Neural progenitor cell (in vitro differentiated cells): ENCODE measurements around the gene ZNF135. TPM values are rescaled to one million over a fixed set of nuclear protein-coding genes. Genes with fewer than 3 reads are reported as not detected.

Experiments used
- DNase-seq: peaks from one replicate; pipeline ENCODE4 v3.0.0-alpha.2; 2016; ENCODE audit warnings: low spot score
- H2AFZ ChIP-seq: fragments of 200-600 bp; sonication (generic); replicated peaks from 2 replicates; pipeline ENCODE4 v1.6.1; 2016; ENCODE audit warnings: antibody characterized with exemption
- H3F3A ChIP-seq: fragments of 200-600 bp; sonication (generic); 2 replicates; pipeline ENCODE4 v1.6.1; 2016; ENCODE audit warnings: antibody characterized with exemption, low read depth
- H3K27ac ChIP-seq: fragments of 200-600 bp; sonication (generic); 2 replicates; pipeline ENCODE4 v1.5.1; 2016; ENCODE audit warnings: mild to moderate bottlenecking
- H3K27me3 ChIP-seq: fragments of 200-600 bp; sonication (generic); 2 replicates; pipeline ENCODE4 v1.6.1; 2016; ENCODE audit warnings: mild to moderate bottlenecking, moderate library complexity
- H3K36me3 ChIP-seq: fragments of 200-600 bp; sonication (generic); 2 replicates; pipeline ENCODE4 v1.5.1; 2016
- H3K4me1 ChIP-seq: fragments of 200-600 bp; sonication (generic); 2 replicates; pipeline ENCODE4 v1.6.1; 2016; ENCODE audit warnings: mixed run types
- H3K4me2 ChIP-seq: fragments of 200-600 bp; sonication (generic); 2 replicates; pipeline ENCODE4 v1.6.1; 2016
- H3K4me3 ChIP-seq: fragments of 200-600 bp; sonication (generic); 2 replicates; pipeline ENCODE4 v1.5.1; 2016
- H3K79me2 ChIP-seq: fragments of 200-600 bp; sonication (generic); 2 replicates; pipeline ENCODE4 v1.6.1; 2016; ENCODE audit warnings: low read depth
- H3K9ac ChIP-seq: fragments of 200-600 bp; sonication (generic); 2 replicates; pipeline ENCODE4 v1.6.1; 2016
- H3K9me3 ChIP-seq: fragments of 200-600 bp; sonication (generic); 2 replicates; pipeline ENCODE4 v1.5.1; 2016; ENCODE audit warnings: low read depth
- H4K20me1 ChIP-seq: fragments of 200-600 bp; sonication (generic); 2 replicates; pipeline ENCODE4 v1.6.1; 2016; ENCODE audit warnings: low read depth
- H3K27ac Mint-ChIP-seq: 3 replicates; pipeline ENCODE4 v1.8.0; 2021; ENCODE audit warnings: mixed read lengths
- H3K27me3 Mint-ChIP-seq: 2 replicates; pipeline ENCODE4 v1.8.0; 2022; ENCODE audit warnings: low read depth, mild to moderate bottlenecking, inconsistent platforms, moderate library complexity, mixed read lengths; ENCODE audit not compliant: insufficient read depth
- H3K36me3 Mint-ChIP-seq: 3 replicates; pipeline ENCODE4 v1.8.0; 2021; ENCODE audit warnings: mixed read lengths
- H3K4me1 Mint-ChIP-seq: 3 replicates; pipeline ENCODE4 v1.8.0; 2021; ENCODE audit warnings: mixed read lengths
- H3K4me3 Mint-ChIP-seq: 3 replicates; pipeline ENCODE4 v1.8.0; 2021; ENCODE audit warnings: mild to moderate bottlenecking, moderate library complexity, mixed read lengths
- H3K9me3 Mint-ChIP-seq: 3 replicates; pipeline ENCODE4 v1.8.0; 2020; ENCODE audit warnings: mixed read lengths
- EZH2 ChIP-seq: fragments of 200-600 bp; sonication (generic); IDR thresholded peaks from 2 replicates; pipeline ENCODE4 v1.6.1; 2017; ENCODE audit warnings: antibody characterized with exemption, mild to moderate bottlenecking, moderate library complexity
- EZH2phosphoT487 ChIP-seq: fragments of 200-600 bp; sonication (generic); IDR thresholded peaks from 2 replicates; pipeline ENCODE4 v1.6.1; 2017; ENCODE audit warnings: antibody characterized with exemption
- total RNA-seq: library from RNA; depleted of rRNA; stranded (reverse); fragments of >200 nt; gene quantifications from 2 replicates; pipeline ENCODE4 v1.2.3, GENCODE V29; 2015; ENCODE audit warnings: low replicate concordance
- TF ChIP-seq, protein P1 (sequence below): fragments of 200-600 bp; sonication (generic); IDR thresholded peaks from 2 replicates; pipeline ENCODE4 v1.5.1; 2017; ENCODE audit warnings: antibody characterized with exemption, mild to moderate bottlenecking

Gene ZNF135
- total RNA-seq, 1 donor from 2014 or later, result 11.1 TPM

DNA sequence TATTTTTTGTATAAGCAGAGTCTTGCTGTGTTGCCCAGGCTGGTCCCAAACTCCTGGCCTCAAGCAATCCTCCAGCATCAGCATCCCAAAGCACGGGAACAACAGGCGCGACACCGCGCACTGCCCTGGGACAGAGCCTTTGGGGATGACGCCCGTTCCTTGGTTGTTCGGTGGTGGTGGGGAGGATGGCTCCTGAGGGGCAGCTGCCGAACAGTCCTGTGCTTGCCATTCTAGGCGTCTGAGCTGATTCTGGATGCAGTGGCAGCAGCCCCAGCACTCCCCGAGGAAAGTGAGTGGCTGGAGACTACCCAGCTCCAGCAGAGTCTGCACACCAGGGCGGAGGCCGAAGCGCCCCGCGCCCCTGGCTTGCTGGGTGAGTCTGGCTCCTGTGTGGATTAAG lies 6.8 kb upstream of the ZNF135 start:
- H3K36me3 Mint-ChIP-seq, result peaks cover 5% of the 10 kb centered on the region
- Histone ChIP-seq H3K4me3 (no peak overlapping the region), H3K4me1 (no peaks in the 10 kb centered on the region), H3K27me3 (no peaks in the 10 kb centered on the region), H3K4me2 (no peak overlapping the region), H3F3A (no peaks in the 10 kb centered on the region), H4K20me1 (no peaks in the 10 kb centered on the region), H3K36me3 (no peaks in the 10 kb centered on the region), H3K9me3 (no peaks in the 10 kb centered on the region), H2AFZ (no peak overlapping the region), H3K9ac (no peak overlapping the region), H3K79me2 (no peaks in the 10 kb centered on the region), H3K27ac (no peak overlapping the region)
- H3K4me3 Mint-ChIP-seq, result no peak overlapping the region
- H3K4me1 Mint-ChIP-seq, result no peaks in the 10 kb centered on the region
- peaks cover 12% of the 10 kb centered on the region for H3K27me3 Mint-ChIP-seq
- no peak for TF ChIP-seq EZH2phosphoT487
- TF ChIP-seq EZH2, result no peak
- TF ChIP-seq, protein P1, sequence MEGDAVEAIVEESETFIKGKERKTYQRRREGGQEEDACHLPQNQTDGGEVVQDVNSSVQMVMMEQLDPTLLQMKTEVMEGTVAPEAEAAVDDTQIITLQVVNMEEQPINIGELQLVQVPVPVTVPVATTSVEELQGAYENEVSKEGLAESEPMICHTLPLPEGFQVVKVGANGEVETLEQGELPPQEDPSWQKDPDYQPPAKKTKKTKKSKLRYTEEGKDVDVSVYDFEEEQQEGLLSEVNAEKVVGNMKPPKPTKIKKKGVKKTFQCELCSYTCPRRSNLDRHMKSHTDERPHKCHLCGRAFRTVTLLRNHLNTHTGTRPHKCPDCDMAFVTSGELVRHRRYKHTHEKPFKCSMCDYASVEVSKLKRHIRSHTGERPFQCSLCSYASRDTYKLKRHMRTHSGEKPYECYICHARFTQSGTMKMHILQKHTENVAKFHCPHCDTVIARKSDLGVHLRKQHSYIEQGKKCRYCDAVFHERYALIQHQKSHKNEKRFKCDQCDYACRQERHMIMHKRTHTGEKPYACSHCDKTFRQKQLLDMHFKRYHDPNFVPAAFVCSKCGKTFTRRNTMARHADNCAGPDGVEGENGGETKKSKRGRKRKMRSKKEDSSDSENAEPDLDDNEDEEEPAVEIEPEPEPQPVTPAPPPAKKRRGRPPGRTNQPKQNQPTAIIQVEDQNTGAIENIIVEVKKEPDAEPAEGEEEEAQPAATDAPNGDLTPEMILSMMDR, result no peak
- no peak for DNase-seq
- peaks cover 65% of the 10 kb centered on the region for H3K9me3 Mint-ChIP-seq
- no peak overlapping the region for H3K27ac Mint-ChIP-seq

DNA sequence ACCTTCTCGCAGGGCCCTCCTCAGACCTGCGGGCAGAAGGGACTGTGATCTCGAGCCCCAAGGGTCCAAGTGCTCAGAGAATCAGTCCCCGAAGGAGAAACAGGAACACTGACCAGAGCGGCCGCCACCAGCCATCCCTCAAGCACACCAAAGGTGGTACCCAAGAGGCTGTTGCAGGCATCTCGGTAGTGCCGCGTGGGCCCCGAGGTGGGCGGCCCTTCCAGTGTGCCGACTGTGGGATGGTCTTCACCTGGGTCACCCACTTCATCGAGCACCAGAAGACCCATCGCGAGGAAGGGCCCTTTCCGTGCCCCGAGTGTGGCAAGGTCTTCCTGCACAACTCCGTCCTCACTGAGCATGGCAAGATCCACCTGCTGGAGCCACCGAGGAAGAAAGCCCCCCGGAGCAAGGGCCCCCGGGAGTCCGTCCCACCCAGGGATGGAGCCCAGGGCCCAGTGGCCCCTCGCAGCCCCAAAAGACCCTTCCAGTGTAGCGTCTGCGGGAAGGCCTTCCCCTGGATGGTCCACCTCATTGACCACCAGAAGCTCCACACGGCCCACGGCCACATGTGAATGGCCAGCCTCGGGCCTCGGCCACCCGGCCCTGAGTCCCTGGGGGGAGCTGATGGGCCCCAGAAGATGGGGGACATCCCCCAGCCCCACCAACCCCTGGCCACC lies 5.5 kb upstream of the ZNF135 start:
- Histone ChIP-seq H3K9me3 (no peaks in the 10 kb centered on the region), H3K36me3 (no peaks in the 10 kb centered on the region), H3K9ac (no peak overlapping the region), H3K4me1 (peaks cover 2% of the 10 kb centered on the region), H3K27ac (no peak overlapping the region), H2AFZ (no peak overlapping the region), H3F3A (peaks cover 5% of the 10 kb centered on the region), H4K20me1 (no peaks in the 10 kb centered on the region), H3K4me3 (no peak overlapping the region), H3K4me2 (no peak overlapping the region), H3K27me3 (no peaks in the 10 kb centered on the region), H3K79me2 (no peaks in the 10 kb centered on the region)
- TF ChIP-seq EZH2 (no peak), EZH2phosphoT487 (no peak)
- TF ChIP-seq, protein P1, result no peak
- Mint-ChIP-seq H3K9me3 (peaks cover 68% of the 10 kb centered on the region), H3K27ac (no peak overlapping the region), H3K36me3 (peaks cover 8% of the 10 kb centered on the region), H3K27me3 (peaks cover 13% of the 10 kb centered on the region), H3K4me1 (no peaks in the 10 kb centered on the region), H3K4me3 (no peak overlapping the region)
- DNase-seq, result no peak

DNA sequence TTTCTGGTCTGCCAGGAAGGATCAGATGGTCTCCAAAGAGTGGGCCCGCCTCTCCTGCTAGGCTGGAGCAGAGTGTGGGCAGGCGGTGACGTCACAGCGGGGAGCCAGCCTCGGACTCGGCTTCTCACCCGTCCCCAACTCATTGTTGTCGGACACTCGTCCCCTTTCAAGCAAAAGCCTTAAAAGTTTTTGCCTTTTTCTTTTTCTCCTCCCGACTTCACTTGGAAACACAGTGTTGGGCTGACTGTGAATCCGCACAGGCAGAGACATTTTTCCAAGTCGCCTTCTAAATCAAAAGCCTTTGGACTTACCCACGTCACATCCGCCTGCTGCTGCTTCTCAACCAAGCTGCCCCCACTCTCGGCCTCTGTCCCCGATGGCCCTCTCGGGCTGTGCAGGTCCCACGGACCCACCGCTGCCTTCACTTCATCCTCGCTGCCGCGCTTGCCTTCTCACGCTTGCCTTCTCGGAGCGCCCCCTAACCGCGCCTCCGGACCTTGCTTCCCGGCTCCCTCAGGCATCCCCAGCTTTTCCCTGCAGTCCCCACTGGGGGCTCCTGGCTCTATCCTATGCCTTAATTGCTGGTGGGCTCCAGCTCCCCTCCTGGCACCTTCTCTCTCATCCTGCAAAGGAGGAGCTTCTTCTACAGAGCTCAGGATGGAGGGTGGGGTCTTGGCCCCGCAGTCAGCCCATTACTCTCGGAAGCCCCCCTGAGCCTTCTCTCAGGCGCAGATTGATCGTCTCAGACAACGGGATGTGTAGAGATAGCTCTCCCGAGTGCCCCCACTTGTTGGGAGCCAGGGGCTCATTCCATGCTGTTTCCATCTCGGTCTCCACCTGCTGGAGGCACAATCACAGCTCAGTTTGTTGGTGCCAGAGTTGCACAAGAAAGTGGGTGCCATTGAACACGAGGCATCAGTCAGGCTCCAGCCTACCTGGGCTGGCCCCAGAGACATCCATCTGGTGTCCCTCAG lies 3.9 kb upstream of the ZNF135 start:
- H3K36me3 ChIP-seq, result no peaks in the 10 kb centered on the region
- no peaks in the 10 kb centered on the region for H3K27me3 ChIP-seq
- H4K20me1 ChIP-seq, result no peaks in the 10 kb centered on the region
- no peak overlapping the region for H2AFZ ChIP-seq
- H3K4me1 ChIP-seq, result peaks cover 8% of the 10 kb centered on the region
- peaks cover 3% of the 10 kb centered on the region for H3K4me1 Mint-ChIP-seq
- H3K9ac ChIP-seq, result no peak overlapping the region
- H3K27me3 Mint-ChIP-seq, result peaks cover 18% of the 10 kb centered on the region
- H3K4me2 ChIP-seq, result no peak overlapping the region
- H3K9me3 ChIP-seq, result no peaks in the 10 kb centered on the region
- no peak overlapping the region for H3K27ac Mint-ChIP-seq
- no peak overlapping the region for H3K4me3 Mint-ChIP-seq
- no peak for TF ChIP-seq EZH2phosphoT487
- TF ChIP-seq EZH2, result no peak
- TF ChIP-seq, protein P1, result no peak
- H3K36me3 Mint-ChIP-seq, result peaks cover 10% of the 10 kb centered on the region
- H3K27ac ChIP-seq, result no peak overlapping the region
- H3K9me3 Mint-ChIP-seq, result peaks cover 66% of the 10 kb centered on the region
- H3K4me3 ChIP-seq, result no peak overlapping the region
- peak; percentile 29 for DNase-seq
- H3F3A ChIP-seq, result peaks cover 6% of the 10 kb centered on the region
- no peaks in the 10 kb centered on the region for H3K79me2 ChIP-seq
